Measurements from ENCODE around the gene EPB41L3.

- no peak for TF ChIP-seq CTCF (IDR thresholded peaks at IDR 0.05)
- TF ChIP-seq POLR2A (IDR thresholded peaks at IDR 0.05) = no peak
Measured at GRCh38 chr18:5510135-5510846, 33.5 kb downstream of the EPB41L3 start.
